Right cardiac atrium (tissue), 5 donors: ENCODE data around the gene GRM3. TPM values are rescaled to one million over a fixed set of nuclear protein-coding genes. Genes with fewer than 3 reads are reported as not detected.

Source experiments
- ATAC-seq, 2 donors: fragments of 200-7000 bp; cut with Tn5 transposase; one replicate each; pipeline versions ENCODE4 v1.8.0 to v1.9.1; 2020; ENCODE audit warnings: moderate library complexity in 2 of 2, mild to moderate bottlenecking in 1 of 2
- DNase-seq, 3 donors: peaks; one replicate each; pipeline ENCODE4 v3.0.0-alpha.2; 2020
- H3K27ac ChIP-seq: one replicate; pipeline ENCODE4 v1.5.1; 2013; ENCODE audit warnings: mild to moderate bottlenecking, low read length, control low read depth, moderate library complexity
- H3K27me3 ChIP-seq: one replicate; pipeline ENCODE4 v1.6.1; 2013; ENCODE audit not compliant: control insufficient read depth, insufficient read depth
- H3K4me1 ChIP-seq: one replicate; pipeline ENCODE4 v1.6.1; 2013; ENCODE audit warnings: low read length; ENCODE audit not compliant: control insufficient read depth, insufficient read depth
- H3K4me3 ChIP-seq: one replicate; pipeline ENCODE4 v1.5.1; 2013; ENCODE audit warnings: low read length, control low read depth
- H3K9me3 ChIP-seq: one replicate; pipeline ENCODE4 v1.6.1; 2013; ENCODE audit warnings: low read length; ENCODE audit not compliant: control insufficient read depth
- WGBS: extraction: QIAGEN DNeasy Blood & Tissue Kit; methylation state at CpG from one replicate; pipeline ENCODE4 v1.1.7; 2013; 5-methylcytosine and 5-hydroxymethylcytosine counted together
- intact Hi-C, 4 donors: fragments of 100-400 bp; cut with DNase I; formaldehyde crosslinking; loops; one replicate each; pipeline versions ENCODE4 v1.11.0 to v1.14.0; 2022 to 2023
- polyA plus RNA-seq: library from polyadenylated mRNA; stranded (reverse); fragments of 200-250 nt; gene quantifications from one replicate; pipeline ENCODE4 v1.2.3, GENCODE V29; 2013
- total RNA-seq, 4 donors: library from RNA; stranded (reverse); fragmentation: NEBNext Ultra II Directional; extraction: Animal tissue kit (Norgen Biotek cat#: 25700); gene quantifications; one replicate each; pipeline ENCODE4 v1.2.1, GENCODE V29; 2021
- donor health status: healthy with polysubstance abuse.
- donor health status: DM: no; HTN: yes; CAD: no.
- donor health status: DM: no; HTN: no; CAD: no.
- donor health status: DM: no; HTN: yes; CAD: no; lungs with severe emphysema.
- donor health status: DM: yes; HTN: yes; CAD: no.

GRM3 gene
- total and polyA plus RNA-seq, 5 donors, result 0.05 to 0.49 (median 0.16) TPM; not detected in 1

- H3K27ac ChIP-seq, result no peak overlapping the region
- intact Hi-C loops, result no loop called here
Measured at GRCh38 chr7:86706406-86706805, 62.7 kb downstream of the GRM3 start.

DNA sequence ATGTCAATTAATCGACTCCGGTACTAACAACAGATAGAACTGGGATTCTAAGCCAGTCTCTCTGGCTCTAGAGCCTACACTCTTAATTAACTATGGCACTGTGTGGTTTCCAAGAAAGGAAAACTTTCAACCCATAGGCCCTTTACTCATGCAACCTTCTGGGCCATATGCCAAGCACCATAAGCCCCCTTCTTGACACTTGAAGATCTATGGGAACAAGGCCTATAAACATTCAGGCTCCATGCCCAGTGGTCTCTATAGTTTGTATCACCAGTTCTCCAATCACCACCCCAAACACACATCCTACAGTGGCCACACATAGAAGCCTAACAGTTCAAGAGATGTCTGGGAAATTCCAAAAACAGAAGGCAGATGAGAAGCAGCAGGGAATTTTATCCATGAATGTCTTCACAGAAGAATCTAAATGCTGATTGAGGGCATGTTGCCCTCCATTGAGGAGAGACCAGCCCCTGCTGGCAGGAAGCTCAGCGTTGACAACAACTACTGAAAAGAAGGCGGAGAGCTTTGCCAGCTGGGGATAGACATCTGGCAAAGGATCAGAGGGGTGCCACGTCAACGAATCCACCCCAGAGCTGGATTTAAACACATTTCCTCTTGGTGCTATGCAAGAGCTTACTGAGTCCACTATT lies 64.4 kb downstream of the GRM3 start:
- Histone ChIP-seq H3K4me3 (no peak overlapping the region), H3K27me3 (no peaks in the 10 kb centered on the region), H3K4me1 (no peaks in the 10 kb centered on the region), H3K27ac (no peak overlapping the region), H3K9me3 (no peaks in the 10 kb centered on the region)
- ATAC-seq (no peak), DNase-seq (no peak)
- intact Hi-C loops, result no loop called here
- WGBS, result 48% methylated on average over 6 of the region's 6 CpGs

More at GRCh38 chr7:86706406-86706805, 62.7 kb downstream of the GRM3 start:
- H3K27me3 ChIP-seq, result no peaks in the 10 kb centered on the region
- H3K4me3 ChIP-seq, result no peak overlapping the region
- WGBS, result 73% methylated on average over 1 of the region's 1 CpG
- no peak for ATAC-seq
- no peak for DNase-seq
- no peaks in the 10 kb centered on the region for H3K4me1 ChIP-seq
- no peaks in the 10 kb centered on the region for H3K9me3 ChIP-seq

DNA sequence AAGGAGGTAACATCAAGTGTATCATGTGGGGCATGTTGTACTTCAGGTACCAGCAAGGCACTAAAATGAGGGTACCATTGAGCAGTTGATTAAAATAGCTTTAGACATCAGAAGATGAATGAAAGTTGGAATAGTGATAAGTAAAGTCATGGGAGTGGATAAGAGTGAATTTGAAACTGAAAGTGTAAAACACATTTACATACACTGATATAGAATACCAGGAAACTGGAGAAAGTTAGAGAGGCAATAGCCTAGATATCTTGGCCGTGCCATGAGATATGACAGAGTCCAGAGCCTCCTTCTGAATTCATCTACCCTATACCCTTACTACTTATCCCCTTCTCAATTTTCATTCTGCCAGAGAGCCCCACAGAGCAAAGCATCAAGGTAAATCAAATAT lies 76.6 kb downstream of the GRM3 start:
- intact Hi-C loops, result no loop called here
- Histone ChIP-seq H3K9me3 (no peaks in the 10 kb centered on the region), H3K4me3 (no peak overlapping the region), H3K4me1 (no peaks in the 10 kb centered on the region), H3K27me3 (no peaks in the 10 kb centered on the region), H3K27ac (no peak overlapping the region)
- ATAC-seq (no peak), DNase-seq (no peak)
- 30% methylated on average over 1 of the region's 1 CpG for WGBS

DNA sequence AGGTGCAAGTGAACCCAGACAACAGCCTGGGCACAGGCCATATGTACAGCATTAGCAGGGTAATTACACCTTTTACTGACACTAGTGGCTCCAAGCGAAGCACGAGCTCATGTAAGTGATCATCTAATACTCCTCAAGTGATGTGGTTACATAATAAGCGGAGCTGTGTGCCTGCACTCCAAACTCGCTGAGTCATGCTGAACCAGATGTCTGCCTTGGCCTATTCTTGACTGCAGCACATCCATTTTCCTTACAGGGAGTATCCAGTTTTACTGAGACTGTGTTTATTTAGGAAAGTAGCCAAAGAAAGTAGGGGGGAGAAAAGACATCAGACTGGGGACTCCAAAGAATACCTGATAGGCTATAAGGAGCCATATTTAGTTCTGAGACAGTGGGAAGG lies 90.1 kb downstream of the GRM3 start:
- 95% methylated on average over 4 of the region's 4 CpGs for WGBS
- H3K27ac ChIP-seq, result no peak overlapping the region
- ATAC-seq (no peak), DNase-seq (no peak)
- H3K4me3 ChIP-seq, result no peak overlapping the region
- intact Hi-C loops, result no loop called here
- no peaks in the 10 kb centered on the region for H3K27me3 ChIP-seq
- H3K9me3 ChIP-seq, result no peaks in the 10 kb centered on the region
- H3K4me1 ChIP-seq, result no peaks in the 10 kb centered on the region

GRCh38 chr7:86745013-86745745 lies 101.5 kb downstream of the GRM3 start:
- H3K4me3 ChIP-seq, result no peak overlapping the region
- H3K9me3 ChIP-seq, result no peaks in the 10 kb centered on the region
- no peak overlapping the region for H3K27ac ChIP-seq
- intact Hi-C loops, result no loop called here
- DNase-seq (peak in 2 of 3 donors; percentile 52 to 71), ATAC-seq (peak; percentile 66 to 72)
- no peaks in the 10 kb centered on the region for H3K4me1 ChIP-seq
- WGBS, result 48% methylated on average over 3 of the region's 3 CpGs
- H3K27me3 ChIP-seq, result no peaks in the 10 kb centered on the region

DNA sequence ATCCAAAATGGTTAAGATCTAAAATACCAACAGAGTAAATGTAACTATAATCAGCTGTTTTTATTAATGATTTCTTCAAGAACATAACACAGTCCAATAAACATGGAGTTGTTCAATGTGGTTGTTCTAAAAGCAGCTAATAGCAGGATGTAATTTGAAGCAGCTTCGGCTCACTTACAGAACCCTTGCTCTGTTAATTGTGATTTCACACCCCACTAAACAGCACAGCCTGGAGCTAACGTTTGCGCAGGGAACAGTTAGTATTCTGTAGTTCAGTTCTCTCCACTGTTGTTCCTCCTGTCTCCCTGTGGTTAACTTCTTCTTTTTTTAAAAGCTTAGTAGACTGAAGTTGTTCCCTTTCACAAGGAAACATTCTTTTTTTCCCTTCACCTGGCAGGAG lies 104.0 kb downstream of the GRM3 start:
- Histone ChIP-seq H3K9me3 (no peaks in the 10 kb centered on the region), H3K27ac (no peak overlapping the region), H3K27me3 (no peaks in the 10 kb centered on the region), H3K4me1 (no peaks in the 10 kb centered on the region), H3K4me3 (no peak overlapping the region)
- DNase-seq (no peak), ATAC-seq (peak in 1 of 2 donors; percentile 26)
- WGBS, result 37% methylated on average over 3 of the region's 3 CpGs
- intact Hi-C loops, result no loop called here

DNA sequence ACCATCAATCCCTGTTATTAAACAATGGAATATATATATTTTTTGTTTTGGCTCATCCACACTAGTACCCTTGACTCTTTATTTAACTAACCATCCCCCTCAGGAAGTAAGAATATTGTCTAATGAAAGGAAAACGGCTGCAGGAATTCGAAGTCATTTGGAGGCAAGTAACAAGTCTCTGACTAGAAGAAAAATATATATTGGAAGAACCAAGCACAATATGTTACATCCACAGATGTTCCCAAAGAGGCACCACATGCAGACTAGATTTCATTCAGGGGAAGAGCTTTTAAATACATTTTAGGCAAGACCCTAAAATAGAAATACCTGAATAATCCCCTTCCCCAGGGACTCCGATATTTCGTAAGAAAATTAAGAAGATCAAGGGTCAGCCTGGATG lies 104.5 kb downstream of the GRM3 start:
- ATAC-seq (no peak), DNase-seq (no peak)
- intact Hi-C loops, result no loop called here
- Histone ChIP-seq H3K4me3 (no peak overlapping the region), H3K27me3 (no peaks in the 10 kb centered on the region), H3K27ac (no peak overlapping the region), H3K9me3 (no peaks in the 10 kb centered on the region), H3K4me1 (no peaks in the 10 kb centered on the region)
- 63% methylated on average over 4 of the region's 4 CpGs for WGBS

DNA sequence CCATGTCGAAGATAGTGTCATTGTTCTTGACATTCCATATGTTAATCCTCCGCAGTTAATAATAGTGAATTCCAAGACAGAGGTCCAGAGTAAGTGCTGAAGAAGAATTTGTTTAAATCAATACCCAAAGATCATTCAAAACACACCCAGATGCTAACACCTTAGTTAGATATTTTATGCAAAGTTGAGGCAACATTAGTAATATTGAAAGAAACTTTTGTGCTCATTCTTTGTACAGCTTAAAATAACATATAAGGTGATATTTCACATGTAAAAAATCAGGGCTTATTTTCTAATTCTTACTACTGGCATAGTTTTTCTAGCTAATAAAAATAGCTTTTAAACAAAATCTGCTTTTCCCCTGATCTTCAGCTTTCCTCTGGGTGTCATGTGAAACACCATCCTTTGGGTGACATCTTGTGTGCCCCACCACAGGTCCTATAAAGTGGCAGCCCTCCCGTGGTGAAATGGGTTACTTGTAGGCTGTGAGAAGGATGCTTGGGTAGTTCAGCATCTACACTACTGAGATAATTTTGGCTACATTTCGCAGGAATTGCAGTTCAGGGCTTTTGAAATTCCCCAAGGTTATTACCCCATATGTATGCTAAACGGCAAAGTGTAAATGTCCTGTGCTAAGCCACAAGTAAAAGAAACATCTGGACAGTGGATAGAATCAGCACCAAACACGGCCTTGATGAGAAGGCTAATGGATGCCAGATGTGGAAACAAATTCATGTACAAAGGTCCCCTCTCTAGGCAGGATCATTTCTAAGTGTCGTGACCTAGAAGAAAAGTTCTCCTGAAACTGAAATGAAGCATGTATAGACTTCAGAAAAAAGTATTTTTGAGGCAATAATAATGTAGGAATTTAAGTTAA lies 105.4 kb downstream of the GRM3 start:
- DNase-seq (no peak), ATAC-seq (no peak)
- 64% methylated on average over 7 of the region's 7 CpGs for WGBS
- H3K27ac ChIP-seq, result no peak overlapping the region
- intact Hi-C loops, result no loop called here
- no peaks in the 10 kb centered on the region for H3K4me1 ChIP-seq
- no peaks in the 10 kb centered on the region for H3K27me3 ChIP-seq
- H3K4me3 ChIP-seq, result no peak overlapping the region
- no peaks in the 10 kb centered on the region for H3K9me3 ChIP-seq

DNA sequence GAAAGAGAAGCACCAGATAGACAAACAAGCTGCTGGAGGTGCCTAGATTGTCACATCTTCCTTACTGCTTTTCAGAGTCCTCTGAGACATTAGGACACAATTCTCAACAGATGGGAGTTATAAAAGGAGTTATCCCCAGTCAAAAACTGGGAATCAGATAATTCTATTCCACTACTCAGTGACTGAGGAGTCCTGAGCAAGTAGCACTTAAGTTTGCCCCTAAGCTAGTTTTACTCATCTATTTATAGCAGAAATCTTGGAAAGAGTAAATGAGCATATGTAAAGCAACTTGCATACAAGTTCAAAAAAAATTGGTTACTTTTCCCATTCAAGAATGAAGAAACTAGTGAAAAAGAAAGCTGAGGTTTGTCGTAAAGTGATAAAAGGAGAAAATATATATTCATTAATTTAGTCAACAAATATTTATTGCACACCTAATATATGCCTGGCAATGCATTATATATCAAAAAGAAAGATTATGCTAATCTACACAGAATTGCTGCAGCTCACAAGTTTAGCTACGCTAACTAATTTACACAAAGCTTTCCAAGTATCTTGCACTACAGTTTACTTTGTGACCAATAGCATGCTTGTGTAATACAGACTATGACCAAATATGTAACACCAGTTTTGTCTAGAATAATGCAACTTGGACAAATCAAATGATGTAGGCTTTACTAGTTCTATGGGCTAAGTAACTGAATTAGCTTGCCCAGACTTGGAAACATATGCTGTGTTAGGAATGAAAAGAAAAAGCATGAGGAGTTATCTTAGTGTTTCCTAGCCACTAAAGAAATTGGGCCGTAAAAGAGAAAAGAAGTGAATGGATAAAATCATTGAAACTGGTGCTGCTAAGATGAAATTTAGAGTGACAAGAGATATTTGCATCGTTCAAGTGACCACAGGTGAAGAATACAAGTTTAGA lies 106.3 kb downstream of the GRM3 start:
- H3K4me3 ChIP-seq, result no peak overlapping the region
- intact Hi-C loops, result no loop called here
- H3K4me1 ChIP-seq, result no peaks in the 10 kb centered on the region
- H3K27me3 ChIP-seq, result no peaks in the 10 kb centered on the region
- no peak overlapping the region for H3K27ac ChIP-seq
- no peak for DNase-seq
- no peak for ATAC-seq
- no peaks in the 10 kb centered on the region for H3K9me3 ChIP-seq
- WGBS, result 89% methylated on average over 4 of the region's 4 CpGs

DNA sequence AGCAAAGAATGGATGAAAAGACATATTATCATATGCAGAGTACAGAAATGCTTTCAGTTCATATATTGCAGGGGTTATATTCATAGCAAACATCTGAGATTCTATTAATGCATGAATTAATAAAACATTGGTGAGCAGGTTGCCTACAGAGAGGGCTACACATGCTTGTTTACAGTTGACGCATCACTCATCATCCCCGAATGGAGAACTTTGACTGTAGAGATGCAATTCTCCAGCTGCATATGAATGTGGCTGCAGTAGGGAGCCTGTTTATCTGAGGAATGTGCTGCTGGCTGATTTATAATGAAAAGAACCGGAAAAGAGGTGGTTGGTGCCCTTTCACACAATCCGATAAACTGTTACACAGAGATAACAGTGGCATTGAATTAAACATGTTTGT lies 116.5 kb downstream of the GRM3 start:
- no peaks in the 10 kb centered on the region for H3K9me3 ChIP-seq
- intact Hi-C loops, result no loop called here
- DNase-seq (no peak), ATAC-seq (no peak)
- 20% methylated on average over 4 of the region's 4 CpGs for WGBS
- no peak overlapping the region for H3K27ac ChIP-seq
- no peaks in the 10 kb centered on the region for H3K4me1 ChIP-seq
- no peaks in the 10 kb centered on the region for H3K27me3 ChIP-seq
- H3K4me3 ChIP-seq, result no peak overlapping the region
